Endometrial microvascular endothelial cells (primary cell): Measurements from ENCODE around the gene MALT1. TPM values are rescaled to one million over a fixed set of nuclear protein-coding genes. Genes with fewer than 3 reads are reported as not detected.

ENCODE experiments used
- in situ Hi-C: cut with HindIII; loops from 2 replicates; pipeline ENCODE4 v1.10.0; 2017; ENCODE audit warnings: low sequenced_read_pairs, low pct_unique_long_range_greater_than_20kb; ENCODE audit errors: inconsistent ontology term
- total RNA-seq: library from RNA; depleted of rRNA; stranded (reverse); fragments of >200 nt; gene quantifications from one replicate; pipeline ENCODE4 v1.2.3, GENCODE V29; 2015; ENCODE audit errors: inconsistent ontology term

MALT1 gene
- total RNA-seq, 1 donor from 2014 or later = 13.2 TPM

DNA sequence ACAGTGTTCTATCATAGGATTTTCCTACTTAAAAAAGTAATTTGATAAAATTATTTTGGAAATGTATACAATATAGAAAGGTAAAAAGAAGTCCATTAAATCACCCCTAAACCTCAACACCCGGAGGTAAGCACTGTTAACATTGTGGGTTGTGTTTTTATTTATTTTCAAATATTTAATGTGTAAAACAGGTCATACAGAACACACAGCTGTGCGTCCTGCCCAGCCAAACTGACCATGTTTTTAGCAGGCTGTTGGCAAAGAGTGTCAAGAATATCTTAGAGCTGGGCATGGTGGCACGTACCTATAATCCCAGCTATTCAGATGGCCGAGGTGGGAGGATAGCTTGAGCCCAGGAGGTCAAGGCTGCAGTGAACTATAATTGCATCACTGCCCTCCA, 114.6 kb downstream of the MALT1 start:
- in situ Hi-C loops = loop anchor here (25.0 kb wide), 1 partner anchor 276 kb away; no protein-coding TSS in a partner anchor

DNA sequence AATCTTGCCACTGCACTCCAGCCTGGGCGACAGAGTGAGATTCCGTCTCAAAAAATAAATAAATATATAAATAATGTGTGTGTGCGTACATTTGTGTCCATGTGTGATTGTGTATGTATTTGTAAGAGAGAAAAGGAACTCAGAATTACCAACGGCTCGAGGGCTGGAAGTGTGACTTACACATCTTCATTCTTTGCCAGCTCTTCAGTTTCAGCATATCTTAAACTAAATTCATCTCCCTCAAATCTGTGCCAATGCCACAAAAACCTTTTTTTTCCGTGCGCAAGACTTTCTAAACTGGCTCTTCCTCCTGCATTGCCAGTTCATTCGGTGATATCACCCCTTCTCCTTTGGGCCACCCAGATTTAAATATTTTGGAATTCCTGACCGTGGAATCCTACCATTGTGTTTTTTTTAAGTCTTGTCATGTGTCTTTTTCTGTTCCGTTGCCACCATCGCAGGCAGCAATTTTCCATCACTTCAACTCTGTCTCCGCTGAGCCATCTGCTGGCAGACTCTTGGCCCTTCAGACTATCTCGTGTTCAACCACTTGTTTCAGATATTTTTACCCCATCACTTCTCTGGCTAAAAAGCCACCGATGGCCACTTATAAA, 116.4 kb downstream of the MALT1 start:
- in situ Hi-C loops = loop anchor here (25.0 kb wide), 1 partner anchor 275 kb away; no protein-coding TSS in a partner anchor

- in situ Hi-C loops = loop anchor here (25.0 kb wide), 1 partner anchor 274 kb away; no protein-coding TSS in a partner anchor
Observed at GRCh38 chr18:58788470-58788869, 117.2 kb downstream of the MALT1 start.

GRCh38 chr18:58788971-58789875, 118.0 kb downstream of the MALT1 start:
- in situ Hi-C loops = loop anchor here (25.0 kb wide), 1 partner anchor 273 kb away; no protein-coding TSS in a partner anchor

GRCh38 chr18:58789876-58790240, 118.6 kb downstream of the MALT1 start:
- in situ Hi-C loops = loop anchor here (25.0 kb wide), 1 partner anchor 272 kb away; no protein-coding TSS in a partner anchor

DNA sequence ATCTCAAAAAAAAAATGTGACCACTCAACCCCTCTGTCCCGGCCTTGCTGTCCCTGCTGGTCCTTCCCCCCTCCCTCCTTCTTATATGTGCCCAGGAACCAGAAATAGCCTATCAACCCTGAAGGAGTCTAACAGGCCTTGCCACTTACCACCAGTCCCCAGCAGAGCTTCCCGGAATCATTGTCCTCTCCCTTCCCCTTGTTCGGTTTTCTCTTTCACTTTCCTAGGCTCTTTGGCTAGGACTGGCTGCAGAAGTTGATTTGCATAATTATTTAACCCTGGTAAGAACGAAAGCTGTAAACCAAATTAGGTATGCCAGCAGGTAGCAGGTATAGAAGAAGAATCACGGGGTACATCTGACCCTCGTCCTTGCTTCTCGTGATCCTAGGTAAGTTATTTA, 120.8 kb downstream of the MALT1 start:
- in situ Hi-C loops = loop anchor here (25.0 kb wide), 1 partner anchor 270 kb away; no protein-coding TSS in a partner anchor

- in situ Hi-C loops = loop anchor here (25.0 kb wide), 1 partner anchor 269 kb away; no protein-coding TSS in a partner anchor
Observed at GRCh38 chr18:58793361-58793760, 122.1 kb downstream of the MALT1 start.

GRCh38 chr18:58796220-58796619, 125.0 kb downstream of the MALT1 start:
- in situ Hi-C loops = loop anchor here (25.0 kb wide), 1 partner anchor 266 kb away; no protein-coding TSS in a partner anchor

DNA sequence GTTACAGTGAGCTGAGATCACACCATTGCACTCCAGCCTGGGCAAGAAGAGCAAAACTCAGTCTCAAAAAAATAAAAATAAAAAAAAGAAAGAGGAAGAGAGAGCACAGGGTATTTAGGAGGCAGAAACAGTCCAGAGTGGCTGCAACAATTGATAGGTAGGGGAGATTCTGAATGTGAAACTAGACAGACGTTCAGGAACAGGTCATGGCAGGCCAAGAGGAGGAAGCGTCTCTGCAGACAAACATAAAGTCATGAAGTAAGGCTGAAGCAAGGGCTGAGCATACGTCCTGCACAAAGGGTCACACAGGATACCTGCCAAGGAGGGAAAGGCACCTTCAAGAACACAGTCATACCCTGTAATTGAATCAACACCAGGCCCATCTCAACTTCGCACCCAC, 129.3 kb downstream of the MALT1 start:
- in situ Hi-C loops = no loop called here

- in situ Hi-C loops = no loop called here
Observed at GRCh38 chr18:58802959-58803358, 131.7 kb downstream of the MALT1 start.

DNA sequence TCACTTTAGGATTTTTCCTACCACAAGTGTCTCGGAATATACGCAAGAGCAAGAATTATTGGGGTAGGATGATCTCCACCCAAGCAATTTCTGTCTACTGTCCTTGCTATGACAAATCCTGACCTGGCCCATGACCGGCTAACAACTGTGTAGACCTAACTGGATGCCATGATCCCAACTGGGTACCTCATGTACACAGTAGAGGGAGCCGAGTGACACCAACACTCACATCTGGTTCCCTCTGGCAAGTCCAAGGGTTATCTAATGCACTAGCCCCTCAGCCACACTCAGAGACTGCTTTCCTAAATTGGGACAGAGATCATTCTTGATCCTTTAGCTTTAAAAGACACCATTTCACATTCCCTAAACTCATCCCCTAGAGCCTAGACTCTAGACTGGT, 132.7 kb downstream of the MALT1 start:
- in situ Hi-C loops = no loop called here

Other genes starting within 250 kb of the MALT1 start
- 0.09 TPM for gene ALPK2, start 42.4 kb upstream of the MALT1 start, total RNA-seq
- 36.9 TPM for gene ZNF532, start 193.4 kb downstream of the MALT1 start, total RNA-seq